ENCODE results near the gene LOXHD1. TPM values are rescaled to one million over a fixed set of nuclear protein-coding genes. Genes with fewer than 3 reads are reported as not detected.

LOXHD1 gene
- total RNA-seq, 1 experiment from 2014 or later: not detected

- no peaks in the 10 kb centered on the region for H3K27me3 ChIP-seq (replicated peaks; ENCODE audit: control insufficient read depth, insufficient read depth, low read length)
- Mint-ChIP-seq H3K9me3 (ENCODE audit: unreplicated experiment) (no peaks in the 10 kb centered on the region), H3K27ac (ENCODE audit: unreplicated experiment) (no peak overlapping the region), H3K4me1 (ENCODE audit: low read depth, unreplicated experiment) (no peaks in the 10 kb centered on the region), H3K36me3 (ENCODE audit: insufficient read depth, unreplicated experiment) (no peaks in the 10 kb centered on the region), H3K4me3 (ENCODE audit: unreplicated experiment) (no peak overlapping the region), H3K27me3 (ENCODE audit: insufficient read depth, unreplicated experiment) (peaks cover 6% of the 10 kb centered on the region)
- H3K36me3 ChIP-seq (ENCODE audit: control insufficient read depth, insufficient read depth, low read length): no peaks in the 10 kb centered on the region
- TF ChIP-seq CTCF (IDR thresholded peaks at IDR 0.05; ENCODE audit: insufficient read depth in 1 of 2, low read depth in 1 of 2, low read length in 1 of 2, severe bottlenecking in 1 of 2, unreplicated experiment in 1 of 2): no peak
- H3K9me3 ChIP-seq: no peaks in the 10 kb centered on the region
- BruUV-seq (replicated peaks): no TSS peak
- intact Hi-C loops (cut with micrococcal nuclease; ENCODE audit: unreplicated experiment): no loop called here
- no peaks in the 10 kb centered on the region for H3K4me1 ChIP-seq
- DNase-seq: no peak
- no peak overlapping the region for H3K4me3 ChIP-seq (ENCODE audit: low read depth, low read length)
- CTCF ChIA-PET: no interaction called here
- POLR2A ChIA-PET: no interaction called here
These were observed 6.3 kb downstream of the LOXHD1 start for GRCh38 chr18:46650681-46651080.

- no peaks in the 10 kb centered on the region for H3K4me1 Mint-ChIP-seq (ENCODE audit: low read depth, unreplicated experiment)
- ChIA-PET CTCF (interaction anchor here (0.6 to 0.7 kb wide), 2 partner anchors 9 to 124 kb away, joined by 3 read pairs; no protein-coding TSS in a partner anchor), POLR2A (no interaction called here)
- no TSS peak for BruUV-seq (replicated peaks)
- H3K9me3 ChIP-seq: no peaks in the 10 kb centered on the region
- intact Hi-C loops (cut with micrococcal nuclease; ENCODE audit: unreplicated experiment): no loop called here
- DNase-seq: no peak
- H3K27me3 ChIP-seq (replicated peaks; ENCODE audit: control insufficient read depth, insufficient read depth, low read length): no peaks in the 10 kb centered on the region
- peaks cover 7% of the 10 kb centered on the region for H3K27me3 Mint-ChIP-seq (ENCODE audit: insufficient read depth, unreplicated experiment)
- no peaks in the 10 kb centered on the region for H3K36me3 Mint-ChIP-seq (ENCODE audit: insufficient read depth, unreplicated experiment)
- no peaks in the 10 kb centered on the region for H3K4me1 ChIP-seq
- H3K9me3 Mint-ChIP-seq (ENCODE audit: unreplicated experiment): no peaks in the 10 kb centered on the region
- H3K4me3 Mint-ChIP-seq (ENCODE audit: unreplicated experiment): no peak overlapping the region
- TF ChIP-seq CTCF (IDR thresholded peaks at IDR 0.05; ENCODE audit: insufficient read depth in 1 of 2, low read depth in 1 of 2, low read length in 1 of 2, severe bottlenecking in 1 of 2, unreplicated experiment in 1 of 2): no peak
- no peak overlapping the region for H3K4me3 ChIP-seq (ENCODE audit: low read depth, low read length)
- no peak overlapping the region for H3K27ac Mint-ChIP-seq (ENCODE audit: unreplicated experiment)
- H3K36me3 ChIP-seq (ENCODE audit: control insufficient read depth, insufficient read depth, low read length): no peaks in the 10 kb centered on the region
These were observed 7.8 kb downstream of the LOXHD1 start for GRCh38 chr18:46649071-46649862.

- no peak overlapping the region for H3K4me3 ChIP-seq (ENCODE audit: low read depth, low read length)
- Mint-ChIP-seq H3K4me1 (ENCODE audit: low read depth, unreplicated experiment) (no peaks in the 10 kb centered on the region), H3K4me3 (ENCODE audit: unreplicated experiment) (no peak overlapping the region), H3K27ac (ENCODE audit: unreplicated experiment) (no peak overlapping the region), H3K36me3 (ENCODE audit: insufficient read depth, unreplicated experiment) (no peaks in the 10 kb centered on the region), H3K27me3 (ENCODE audit: insufficient read depth, unreplicated experiment) (peaks cover 7% of the 10 kb centered on the region), H3K9me3 (ENCODE audit: unreplicated experiment) (no peaks in the 10 kb centered on the region)
- DNase-seq: no peak
- ChIA-PET POLR2A (no interaction called here), CTCF (no interaction called here)
- H3K27me3 ChIP-seq (replicated peaks; ENCODE audit: control insufficient read depth, insufficient read depth, low read length): no peaks in the 10 kb centered on the region
- intact Hi-C loops (cut with micrococcal nuclease; ENCODE audit: unreplicated experiment): no loop called here
- TF ChIP-seq CTCF (IDR thresholded peaks at IDR 0.05; ENCODE audit: insufficient read depth in 1 of 2, low read depth in 1 of 2, low read length in 1 of 2, severe bottlenecking in 1 of 2, unreplicated experiment in 1 of 2): no peak
- H3K9me3 ChIP-seq: no peaks in the 10 kb centered on the region
- H3K4me1 ChIP-seq: no peaks in the 10 kb centered on the region
- BruUV-seq (replicated peaks): no TSS peak
- H3K36me3 ChIP-seq (ENCODE audit: control insufficient read depth, insufficient read depth, low read length): no peaks in the 10 kb centered on the region
These were observed 10.6 kb downstream of the LOXHD1 start for GRCh38 chr18:46646468-46646867.

Measured in Caco-2 (cell line).